Measurements from ENCODE around the gene CDH15. TPM values are rescaled to one million over a fixed set of nuclear protein-coding genes. Genes with fewer than 3 reads are reported as not detected.

CDH15 gene
- total RNA-seq, 1 donor from 2014 or later = 1.2 TPM

DNA sequence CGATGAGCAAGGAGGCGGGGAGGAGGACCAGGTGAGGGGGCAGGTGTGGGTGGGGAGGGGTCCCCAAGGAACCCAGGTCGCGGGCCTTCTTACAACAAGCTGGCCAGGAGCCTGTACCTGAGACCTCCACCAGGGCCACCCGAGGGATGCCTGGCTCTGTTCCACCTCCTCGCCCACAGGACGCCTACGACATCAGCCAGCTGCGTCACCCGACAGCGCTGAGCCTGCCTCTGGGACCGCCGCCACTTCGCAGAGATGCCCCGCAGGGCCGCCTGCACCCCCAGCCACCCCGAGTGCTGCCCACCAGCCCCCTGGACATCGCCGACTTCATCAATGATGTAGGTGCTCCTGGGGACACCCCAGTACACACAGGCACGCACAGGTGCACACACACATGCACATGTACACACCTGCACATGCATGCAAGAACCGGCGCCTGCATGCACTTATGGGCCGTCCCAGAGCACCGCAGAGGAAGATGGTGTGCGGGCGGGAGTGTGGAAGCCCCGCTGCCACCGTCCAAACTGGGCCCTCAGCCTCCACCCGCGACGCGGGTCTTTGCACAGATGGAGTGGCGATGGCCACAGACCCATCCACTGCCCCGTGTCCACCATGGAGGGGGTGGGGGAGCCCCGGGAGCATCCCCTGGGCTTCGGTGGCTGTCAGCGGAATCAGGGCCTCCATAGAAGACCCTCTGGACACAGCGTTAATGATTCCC lies 22.2 kb downstream of the CDH15 start:
- DNase-seq (ENCODE audit: low spot score) (no peak), ATAC-seq (peak; percentile 7)
- intact Hi-C loops (cut with DNase I) = no loop called here

DNA sequence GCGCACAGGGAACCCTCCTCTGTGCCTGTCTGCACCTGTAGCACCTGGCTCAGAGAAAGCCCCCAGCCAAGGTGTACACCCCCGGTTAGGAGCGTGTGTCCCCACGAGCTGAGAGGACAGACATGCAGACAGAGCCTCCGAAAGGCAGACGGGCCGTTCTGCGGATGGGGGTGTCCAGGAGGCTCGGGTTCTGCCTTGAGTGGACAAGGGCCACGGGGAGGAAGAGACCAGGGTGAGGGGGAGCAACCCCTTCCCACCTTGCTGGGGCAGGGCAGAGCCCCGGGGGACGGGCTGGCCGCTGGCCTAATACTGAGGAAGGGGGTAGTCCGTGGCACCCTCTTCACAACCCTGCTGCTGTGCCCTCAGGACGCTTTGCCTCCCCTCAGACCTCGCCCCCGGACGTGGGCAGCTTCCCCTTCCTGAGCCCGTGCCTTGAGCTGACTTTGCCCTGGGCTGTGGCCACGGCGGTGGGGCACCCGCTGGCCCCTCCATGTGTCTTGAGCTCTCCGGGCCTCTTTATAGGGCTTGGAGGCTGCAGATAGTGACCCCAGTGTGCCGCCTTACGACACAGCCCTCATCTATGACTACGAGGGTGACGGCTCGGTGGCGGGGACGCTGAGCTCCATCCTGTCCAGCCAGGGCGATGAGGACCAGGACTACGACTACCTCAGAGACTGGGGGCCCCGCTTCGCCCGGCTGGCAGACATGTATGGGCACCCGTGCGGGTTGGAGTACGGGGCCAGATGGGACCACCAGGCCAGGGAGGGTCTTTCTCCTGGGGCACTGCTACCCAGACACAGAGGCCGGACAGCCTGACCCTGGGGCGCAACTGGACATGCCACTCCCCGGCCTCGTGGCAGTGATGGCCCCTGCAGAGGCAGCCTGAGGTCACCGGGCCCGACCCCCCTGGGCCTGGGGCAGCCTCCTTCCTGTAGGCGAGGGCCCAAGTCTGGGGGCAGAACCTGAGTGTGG lies 23.1 kb downstream of the CDH15 start:
- ATAC-seq (no peak), DNase-seq (ENCODE audit: low spot score) (peak; percentile 58)
- intact Hi-C loops (cut with DNase I) = no loop called here

DNA sequence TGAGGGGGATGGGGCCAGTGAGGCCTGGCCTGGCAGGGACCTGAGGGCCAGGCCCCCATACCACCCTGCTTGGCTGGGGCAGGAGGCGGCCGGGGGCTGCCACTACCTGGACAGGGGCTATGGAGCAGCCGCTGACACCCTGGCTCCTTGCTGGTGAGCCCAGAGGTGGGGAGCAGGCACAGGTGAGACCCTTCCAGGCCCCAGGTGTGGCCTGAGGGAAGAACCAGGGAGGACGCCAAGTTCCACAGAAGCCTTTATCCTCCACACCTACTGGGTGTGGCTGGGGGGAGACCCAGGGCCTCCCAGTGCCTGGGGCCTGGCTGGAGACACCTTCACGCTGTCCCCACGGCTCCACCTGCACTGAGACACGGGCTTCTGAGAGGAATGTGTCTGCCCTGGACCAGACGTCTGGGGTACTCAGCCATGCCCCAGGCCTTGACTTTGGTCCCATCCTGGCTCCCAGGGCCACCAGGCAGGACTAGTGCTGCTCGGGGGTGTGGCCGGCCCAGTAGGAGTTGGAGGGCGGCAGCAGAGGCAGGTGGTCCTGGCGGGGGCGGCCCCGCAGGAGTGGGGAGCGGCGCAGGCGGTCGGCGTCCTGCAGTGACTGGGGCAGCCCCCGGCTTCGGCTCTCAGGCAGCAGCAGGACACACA lies 24.1 kb downstream of the CDH15 start:
- intact Hi-C loops (cut with DNase I) = no loop called here
- no peak for ATAC-seq
- DNase-seq (ENCODE audit: low spot score) = peak; percentile 52

DNA sequence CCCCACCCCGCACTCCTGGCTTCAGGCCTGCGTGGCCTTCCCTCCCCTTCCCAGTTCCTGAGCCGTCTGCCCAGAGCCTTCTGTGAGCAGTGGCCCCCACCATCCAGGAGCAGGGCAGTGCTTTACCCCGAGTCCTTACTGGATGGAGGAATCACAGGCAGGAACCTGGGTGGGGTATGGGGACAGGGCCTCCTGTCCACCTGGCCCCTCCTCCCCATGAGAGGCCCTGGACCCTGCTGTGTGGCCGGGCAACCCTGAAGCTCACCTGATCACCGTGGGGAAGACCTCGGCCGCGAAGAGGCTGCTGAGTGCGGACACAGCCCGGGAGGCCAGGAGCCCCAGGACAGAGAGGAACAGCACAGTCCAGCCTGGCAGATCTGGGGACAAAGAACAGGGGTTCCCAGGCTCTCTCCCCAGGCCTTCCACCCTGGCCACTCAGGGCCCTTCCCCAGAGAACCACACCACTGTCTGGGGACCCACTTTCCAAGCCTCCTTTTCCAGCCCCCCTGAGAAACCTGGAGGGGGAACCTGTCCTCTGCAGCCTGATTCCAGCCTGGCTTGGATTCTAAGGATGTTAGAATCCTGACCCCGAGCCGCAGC lies 25.6 kb downstream of the CDH15 start:
- intact Hi-C loops (cut with DNase I) = no loop called here
- DNase-seq (ENCODE audit: low spot score) (peak; percentile 53), ATAC-seq (no peak)

DNA sequence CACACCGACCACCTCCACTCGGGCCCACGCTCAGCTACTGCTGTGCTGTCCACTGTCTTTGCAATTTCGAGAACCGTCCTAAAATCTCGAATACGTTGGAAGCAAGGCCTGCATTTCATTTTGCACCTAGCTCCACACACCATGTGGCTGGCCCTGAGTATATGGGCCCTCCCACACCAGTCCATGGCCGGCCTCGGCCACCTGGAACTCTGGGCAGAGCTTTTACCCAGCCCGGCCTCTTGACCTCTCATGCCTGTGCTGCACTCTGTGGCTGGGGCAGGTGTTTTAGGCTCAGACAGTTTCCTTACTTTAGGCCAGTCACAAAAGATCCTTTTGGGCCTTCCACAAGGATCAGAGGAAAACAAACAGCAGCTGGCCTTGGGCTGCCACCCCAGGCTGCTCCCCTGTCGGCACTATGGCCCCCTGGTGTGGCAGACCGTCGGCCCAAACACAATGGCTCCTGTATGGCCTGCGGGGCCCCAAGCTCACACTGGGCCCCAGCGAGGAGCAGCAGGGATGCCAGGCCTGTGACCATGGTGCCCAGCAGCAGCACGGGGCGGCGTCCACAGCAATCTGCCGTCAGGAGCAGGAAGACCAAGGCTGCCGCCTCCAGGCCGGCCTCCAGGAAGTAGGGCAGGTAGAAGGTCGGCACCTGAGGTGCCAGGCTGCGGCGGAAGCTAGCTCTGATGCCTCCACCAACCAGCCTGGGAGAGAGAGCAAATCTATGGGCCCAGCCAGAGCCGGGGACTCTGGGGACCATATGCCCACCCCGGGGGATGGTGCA lies 26.3 kb downstream of the CDH15 start:
- ATAC-seq (no peak), DNase-seq (ENCODE audit: low spot score) (peak; percentile 53)
- intact Hi-C loops (cut with DNase I) = no loop called here

DNA sequence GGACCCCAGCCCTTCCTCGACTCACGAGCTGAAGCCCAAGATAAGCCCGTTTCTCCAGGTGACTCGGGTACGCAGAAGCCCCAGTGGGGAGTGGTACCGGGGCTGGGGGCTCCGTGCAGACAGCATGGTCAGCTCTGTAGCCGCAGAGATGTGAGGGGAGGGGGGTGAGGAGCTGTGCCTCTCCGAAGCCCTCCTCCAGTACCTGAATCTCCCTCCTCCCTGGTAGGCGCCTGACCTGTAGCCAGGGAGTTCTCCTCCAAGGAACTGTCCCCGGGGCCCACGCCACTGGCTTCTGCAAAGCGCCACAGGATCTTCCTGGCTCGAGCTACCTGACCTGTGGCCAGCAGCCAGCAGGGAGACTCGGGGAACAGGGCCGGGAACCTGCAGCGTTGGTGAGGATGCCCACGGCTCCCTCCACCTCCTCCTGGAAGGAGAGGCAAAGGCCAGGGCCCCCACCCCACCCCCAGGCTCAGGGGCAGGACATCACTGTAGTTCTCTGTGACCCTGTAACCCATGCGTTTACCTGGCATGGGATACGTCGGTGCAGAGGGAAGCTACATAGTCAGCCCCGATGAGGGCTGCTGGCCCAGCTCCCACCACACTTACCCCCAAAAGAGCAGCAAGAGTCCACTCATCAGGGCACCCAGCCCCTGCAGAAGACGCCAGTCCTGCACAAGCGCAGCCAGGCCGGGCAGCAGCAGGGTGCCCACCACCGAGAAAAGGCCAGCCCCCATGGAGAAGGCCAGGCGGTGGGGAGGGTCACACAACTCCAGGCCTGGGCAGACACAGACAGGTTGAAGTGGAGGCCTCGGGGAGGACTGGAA lies 27.1 kb downstream of the CDH15 start:
- peak; percentile 53 for DNase-seq (ENCODE audit: low spot score)
- no peak for ATAC-seq
- intact Hi-C loops (cut with DNase I) = no loop called here

DNA sequence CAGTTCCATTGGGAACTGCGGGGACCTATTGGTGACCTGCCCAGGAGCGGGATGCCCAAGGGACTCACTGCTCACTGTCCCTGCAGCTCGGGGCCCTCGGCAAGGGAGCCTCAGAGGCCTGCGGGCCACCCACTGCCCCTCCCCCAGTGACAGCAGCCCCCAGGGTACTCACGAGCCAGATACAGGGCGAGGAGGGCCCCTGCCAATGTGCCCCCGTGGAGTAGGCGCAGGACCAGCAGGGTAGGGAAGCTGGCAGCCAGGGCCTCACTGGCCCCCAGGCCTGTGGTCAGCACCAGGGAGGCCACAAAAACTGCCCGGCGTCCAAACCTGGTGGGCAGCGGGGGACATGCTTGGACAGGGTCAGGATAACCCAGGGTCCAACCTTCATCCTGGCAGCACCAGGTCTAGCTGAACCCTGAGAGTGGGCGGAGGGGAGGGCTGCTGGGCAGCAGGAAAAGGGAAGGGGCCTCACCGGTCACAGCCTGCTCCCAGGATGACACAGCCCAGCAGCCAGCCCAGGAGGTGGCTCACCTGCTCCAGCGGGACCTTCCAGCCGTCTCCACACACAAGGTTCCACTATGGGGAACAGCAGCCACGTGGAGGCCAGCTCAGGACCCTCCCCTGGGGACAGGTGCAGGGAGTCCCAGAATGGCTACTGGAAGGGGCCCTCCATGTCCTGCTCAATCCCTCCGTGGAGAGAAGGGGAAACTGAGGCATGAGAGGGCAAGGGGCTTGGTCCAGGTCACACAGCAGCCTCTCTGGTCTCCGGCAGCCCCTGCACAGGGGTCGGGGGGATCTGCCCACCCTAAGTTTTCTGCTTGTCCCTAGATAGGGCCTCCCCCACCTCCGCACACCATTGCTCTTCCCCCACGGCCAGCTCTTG lies 27.9 kb downstream of the CDH15 start:
- intact Hi-C loops (cut with DNase I) = no loop called here
- peak; percentile 52 for DNase-seq (ENCODE audit: low spot score)
- no peak for ATAC-seq

DNA sequence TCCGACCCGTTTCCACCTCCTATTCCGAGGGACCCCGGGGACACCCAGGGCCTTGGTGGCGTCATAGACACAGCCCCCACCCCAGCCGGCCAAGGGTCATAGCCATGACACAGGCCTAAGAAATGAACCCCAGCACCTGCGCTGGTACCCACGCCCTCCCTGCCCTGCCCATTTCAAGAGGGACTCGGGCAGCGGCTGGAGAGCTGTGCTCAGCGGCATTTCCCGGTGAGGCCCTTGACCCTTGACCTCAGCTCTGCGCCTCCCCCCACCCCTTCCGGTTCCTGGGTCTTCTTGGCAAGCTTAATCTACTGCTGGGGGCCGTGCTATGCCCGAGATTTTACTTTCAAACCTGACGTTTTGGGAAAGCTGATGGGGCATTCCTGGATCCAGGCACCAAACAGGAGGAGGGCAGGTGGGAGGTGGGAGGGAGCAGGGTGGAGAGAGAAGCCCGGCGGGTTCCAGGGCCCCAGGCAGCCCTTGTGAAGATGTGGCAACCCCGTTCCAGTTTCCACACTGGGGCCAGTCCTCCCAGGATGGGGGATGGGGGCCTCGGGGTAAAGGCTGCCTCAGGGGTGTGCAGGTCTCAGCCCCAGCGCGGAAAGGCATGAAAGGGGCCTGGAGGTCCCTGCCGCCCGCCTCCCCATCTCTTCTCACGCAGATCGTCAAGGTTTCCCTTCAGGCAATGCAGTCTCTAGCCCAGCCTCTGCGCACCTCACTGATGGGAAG lies 28.7 kb downstream of the CDH15 start, which contains the start of gene SLC22A31:
SLC22A31 (minus strand) TSS at position 414 of the 726 bp plus-strand sequence; CDS start at position 378, 36 bp downstream.
- intact Hi-C loops (cut with DNase I) = no loop called here
- peak; percentile 56 for DNase-seq (ENCODE audit: low spot score)
- no peak for ATAC-seq

DNA sequence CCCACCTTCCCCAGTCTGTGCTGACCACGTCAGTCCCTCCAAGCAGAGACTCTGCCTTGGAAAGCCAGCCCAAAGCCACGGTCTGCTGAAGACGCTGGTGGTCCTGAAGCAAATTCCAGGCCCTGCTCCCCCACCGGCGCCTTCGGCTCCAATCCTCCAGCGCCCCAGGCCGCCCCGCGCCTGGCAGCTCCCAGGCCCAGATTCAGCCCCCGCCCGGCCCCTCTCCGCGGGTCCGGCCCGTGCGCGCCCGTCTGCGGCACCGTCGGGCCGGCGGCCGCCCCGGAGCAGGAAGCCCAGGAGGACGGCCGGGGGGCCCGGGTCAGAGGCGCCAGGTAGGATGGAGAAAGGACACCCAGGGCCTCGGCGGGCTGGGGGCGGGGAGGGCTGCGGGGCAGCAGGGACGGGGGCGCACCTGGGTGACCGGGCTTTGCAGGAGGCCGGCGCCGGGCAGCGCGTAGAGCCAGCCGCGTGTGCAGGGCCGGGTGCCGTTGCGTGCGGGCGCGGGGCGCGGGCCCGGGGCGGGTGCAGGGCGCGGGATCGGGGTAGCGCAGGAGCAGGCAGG lies 29.4 kb downstream of the CDH15 start:
- no peak for DNase-seq (ENCODE audit: low spot score)
- no peak for ATAC-seq
- intact Hi-C loops (cut with DNase I) = no loop called here

DNA sequence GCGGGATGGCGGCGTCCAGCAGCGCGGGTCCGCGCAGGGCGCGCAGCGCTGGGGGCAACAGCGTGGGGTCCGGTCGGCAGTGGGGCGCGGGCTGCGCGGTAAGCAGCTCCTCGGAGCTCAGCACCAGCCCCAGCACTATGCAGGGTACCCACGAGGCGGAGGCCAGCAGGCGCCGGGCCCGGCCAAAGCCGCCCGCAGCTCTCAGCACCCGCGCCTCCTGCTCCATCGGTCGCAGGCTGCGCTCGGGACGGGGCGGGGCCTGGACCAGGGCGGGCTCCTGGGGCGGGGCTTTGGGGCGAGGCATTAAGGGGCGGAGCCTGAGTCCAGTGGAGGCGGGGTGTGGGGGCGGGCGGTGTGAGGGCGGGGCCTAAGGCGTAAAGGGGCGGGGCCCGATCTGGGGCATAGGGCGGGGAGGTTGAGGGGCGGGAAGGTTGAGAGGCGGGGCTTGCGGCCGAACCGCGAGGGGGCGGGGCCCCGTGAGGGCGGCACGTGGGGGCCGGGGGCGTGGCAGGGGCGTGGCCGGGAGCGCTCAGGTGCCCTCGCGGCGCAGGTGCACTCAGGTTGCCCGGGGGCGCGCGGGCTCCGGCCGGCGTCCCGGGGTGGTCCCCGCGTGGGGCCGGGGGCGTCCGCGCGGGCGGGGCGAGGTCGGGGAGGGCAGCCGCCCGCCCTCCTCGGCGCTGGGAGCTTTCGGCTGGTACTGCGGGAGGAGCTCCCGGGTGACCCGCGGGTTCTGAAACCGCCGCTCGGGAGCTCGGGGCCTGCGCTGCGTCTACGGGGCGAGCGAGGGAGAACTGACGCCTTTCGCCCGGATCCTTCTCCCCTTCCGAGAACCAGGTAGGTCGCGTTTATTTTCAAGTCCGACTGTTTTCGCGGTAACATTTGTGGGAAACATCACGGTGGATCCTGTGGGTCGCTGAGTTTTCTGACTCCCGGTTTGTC lies 30.2 kb downstream of the CDH15 start:
- intact Hi-C loops (cut with DNase I) = no loop called here
- DNase-seq (ENCODE audit: low spot score) (peak; percentile 85), ATAC-seq (peak; percentile 92)

DNA sequence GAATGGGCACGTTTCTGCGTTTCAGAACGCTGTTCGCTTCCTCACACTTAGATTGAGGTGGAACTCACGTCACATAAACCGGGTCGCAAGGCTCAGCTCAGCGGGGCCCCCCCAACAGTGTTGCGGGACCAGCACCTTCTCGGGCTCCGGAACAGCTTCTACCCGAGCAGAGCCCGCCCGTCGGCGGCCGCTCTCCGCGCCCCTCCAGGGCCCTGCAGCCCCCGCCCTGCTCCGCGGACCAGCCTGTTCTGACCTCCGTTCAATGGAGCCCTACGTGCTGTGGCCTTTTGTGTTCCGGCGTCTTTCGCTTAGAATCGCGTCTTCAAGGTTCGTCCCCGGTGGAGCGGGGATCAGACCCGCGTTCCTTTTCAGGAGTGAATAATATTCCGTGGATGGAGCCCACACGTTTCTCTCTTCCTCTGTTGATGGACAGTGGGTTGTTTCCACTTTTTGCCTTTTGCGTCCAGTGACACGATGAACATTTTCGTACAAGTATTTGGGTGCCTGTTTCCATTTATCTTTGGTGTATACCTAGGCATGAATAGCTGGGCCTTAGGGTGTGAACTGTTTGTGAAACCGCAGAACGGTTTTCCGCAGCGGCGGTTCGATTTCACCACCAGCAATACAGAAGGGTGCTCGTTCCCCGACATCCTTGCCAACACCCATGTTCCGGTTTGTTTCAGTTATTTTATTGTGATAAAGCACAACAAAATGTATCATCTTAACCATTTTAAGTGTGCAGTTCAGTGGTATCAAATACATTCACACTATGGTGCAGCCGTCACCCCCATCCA lies 31.1 kb downstream of the CDH15 start:
- ATAC-seq (no peak), DNase-seq (ENCODE audit: low spot score) (no peak)
- intact Hi-C loops (cut with DNase I) = no loop called here

DNA sequence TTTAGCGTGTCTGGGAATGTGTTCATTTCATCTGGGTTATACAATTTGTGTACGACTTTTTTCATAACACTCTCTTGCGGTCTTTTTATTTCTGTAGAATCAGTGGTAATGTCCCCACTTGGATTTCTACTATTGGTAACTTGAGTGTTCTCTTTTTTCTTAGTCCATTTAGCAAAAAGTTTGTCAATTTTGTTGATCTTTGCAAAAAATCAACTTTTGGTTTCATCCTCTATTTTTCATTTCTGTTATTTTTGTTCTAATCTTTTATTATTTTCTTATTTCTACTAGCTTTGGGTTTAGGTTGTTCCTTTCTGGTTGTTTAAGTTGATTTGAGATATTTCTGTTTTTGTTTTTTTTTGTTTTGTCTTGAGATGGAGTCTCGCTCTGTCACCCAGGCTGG lies 36.4 kb downstream of the CDH15 start:
- DNase-seq (ENCODE audit: low spot score) (no peak), ATAC-seq (no peak)
- intact Hi-C loops (cut with DNase I) = no loop called here

DNA sequence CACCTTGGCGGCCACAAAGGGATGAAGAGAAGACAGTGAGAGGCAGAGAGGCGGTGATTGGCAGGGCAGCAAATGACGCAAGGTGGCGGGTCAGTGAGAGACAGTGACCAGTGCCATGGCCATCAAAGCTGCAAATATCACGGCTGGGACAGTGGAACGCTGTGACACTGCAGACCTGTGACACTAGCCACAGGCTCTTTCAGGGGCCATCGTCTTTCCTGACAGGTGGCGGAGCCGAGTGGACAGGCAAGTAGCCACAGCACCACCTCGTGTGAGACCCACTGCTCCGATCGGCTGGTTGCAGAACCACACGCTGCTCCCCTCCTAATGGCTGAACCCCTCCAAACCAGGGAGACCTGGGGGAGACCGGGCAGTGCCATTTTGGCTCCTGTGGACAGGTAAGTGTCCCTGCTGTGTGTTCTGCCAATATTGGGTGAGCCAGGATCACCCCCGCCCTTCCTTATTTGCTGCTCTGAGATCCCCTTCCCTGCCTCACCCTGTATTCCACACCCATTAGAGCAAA lies 38.0 kb downstream of the CDH15 start:
- DNase-seq (ENCODE audit: low spot score) = no peak
- no peak for ATAC-seq
- intact Hi-C loops (cut with DNase I) = no loop called here
